Fibroblast of gingiva (primary cell): ENCODE measurements around the gene CASP3.
"Not testable (repeated sequence)": the region's sequence is repeated elsewhere in the genome, so short reads cannot be mapped to it uniquely, and the experiment has no call there.

Source experiments
- DNase-seq: peaks from one replicate; pipeline ENCODE4 v3.0.0-alpha.2; 2011; ENCODE audit warnings: low read depth

Gene CASP3

DNA sequence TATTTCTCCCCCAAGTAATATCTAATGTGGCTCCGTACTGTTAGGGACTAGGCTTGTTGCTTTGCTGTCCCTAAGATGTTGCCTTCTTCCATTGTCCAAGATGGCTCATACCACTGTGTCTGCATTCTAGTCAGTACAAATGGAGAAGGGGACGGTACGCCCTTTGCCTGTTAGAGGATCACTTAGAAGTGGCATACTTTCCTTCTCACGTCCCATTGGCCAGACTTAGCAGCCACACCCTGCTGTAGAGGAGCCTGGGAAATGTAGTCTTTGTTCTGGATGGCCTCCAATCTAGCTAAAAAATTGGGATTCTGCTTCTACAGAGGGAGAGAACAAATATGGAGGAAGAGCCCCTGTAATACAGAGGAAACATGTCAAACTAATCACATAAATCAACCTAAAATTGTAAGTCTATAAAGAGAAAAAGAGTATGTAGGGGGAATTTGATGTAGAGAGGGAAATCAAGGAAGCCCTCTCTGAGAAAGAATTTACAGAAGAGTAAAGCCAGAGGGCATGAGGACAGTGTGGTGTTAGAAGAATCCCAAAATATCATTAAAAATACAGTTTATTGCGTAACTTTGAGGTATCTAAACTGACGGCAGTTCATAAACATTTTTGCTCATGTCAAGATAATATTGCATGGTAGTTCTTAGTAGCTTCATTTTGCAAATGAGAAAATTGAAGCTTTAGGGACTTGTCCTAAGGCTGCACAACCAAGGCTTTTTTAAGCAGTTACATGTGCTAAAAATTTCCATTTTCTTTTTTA, 15.4 kb upstream of the CASP3 start:
- DNase-seq, result peak; percentile 39

DNA sequence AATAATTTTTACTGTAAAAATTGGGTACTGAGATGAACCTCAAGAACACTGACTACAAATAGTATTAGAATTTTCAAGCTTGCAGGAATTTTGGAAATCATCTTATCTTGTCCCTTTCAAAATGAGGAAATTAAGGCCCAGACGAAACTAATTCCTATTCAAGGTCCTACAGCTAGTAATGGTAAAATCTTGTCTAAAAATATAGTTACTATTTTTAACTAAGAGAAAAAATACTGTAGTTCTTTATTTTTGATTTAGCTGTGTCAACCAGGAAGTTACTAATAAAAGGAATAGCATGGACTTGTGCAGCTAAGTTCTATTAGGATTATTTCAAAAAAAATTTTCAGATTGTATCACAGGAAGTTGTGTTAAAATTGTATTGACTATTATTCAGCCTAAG, 13.0 kb upstream of the CASP3 start:
- DNase-seq, result no peak

DNA sequence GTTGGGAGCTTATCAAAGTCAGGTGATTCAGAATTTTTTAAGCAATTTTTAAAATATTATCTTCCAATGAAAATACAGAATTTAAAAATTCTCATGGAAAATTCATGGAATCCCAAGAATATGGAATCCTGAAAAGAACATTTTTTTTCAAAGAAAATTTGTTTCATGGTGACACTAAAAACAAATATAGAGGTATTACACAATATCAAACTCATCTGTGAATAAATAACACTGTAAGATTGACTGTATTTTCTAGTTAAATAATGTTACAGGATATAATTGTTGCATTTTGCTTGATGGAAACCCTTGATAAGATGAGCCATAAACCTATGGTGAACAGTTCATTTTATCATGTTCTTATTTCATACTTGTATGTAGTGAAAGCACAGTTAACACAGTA, 11.7 kb upstream of the CASP3 start:
- DNase-seq, result no peak

DNA sequence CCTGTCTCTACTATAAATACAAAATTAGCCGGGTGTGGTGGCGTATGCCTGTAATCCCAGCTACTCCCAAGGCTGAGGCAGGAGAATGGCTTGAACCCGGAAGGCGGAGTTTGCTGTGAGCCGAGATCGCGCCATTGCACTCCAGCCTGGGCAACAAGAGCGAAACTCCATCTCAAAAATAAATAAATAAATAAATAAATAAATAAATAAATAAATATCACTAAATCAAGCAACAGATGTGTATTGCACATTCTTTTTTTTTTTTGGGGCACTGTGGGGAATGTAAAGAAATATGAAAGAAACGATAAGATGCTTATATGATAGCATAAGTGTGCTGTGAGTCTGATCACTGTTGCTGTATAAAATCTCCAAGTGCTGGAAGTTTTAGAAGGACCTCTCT, 8.6 kb upstream of the CASP3 start:
- DNase-seq, result not testable (repeated sequence)

DNA sequence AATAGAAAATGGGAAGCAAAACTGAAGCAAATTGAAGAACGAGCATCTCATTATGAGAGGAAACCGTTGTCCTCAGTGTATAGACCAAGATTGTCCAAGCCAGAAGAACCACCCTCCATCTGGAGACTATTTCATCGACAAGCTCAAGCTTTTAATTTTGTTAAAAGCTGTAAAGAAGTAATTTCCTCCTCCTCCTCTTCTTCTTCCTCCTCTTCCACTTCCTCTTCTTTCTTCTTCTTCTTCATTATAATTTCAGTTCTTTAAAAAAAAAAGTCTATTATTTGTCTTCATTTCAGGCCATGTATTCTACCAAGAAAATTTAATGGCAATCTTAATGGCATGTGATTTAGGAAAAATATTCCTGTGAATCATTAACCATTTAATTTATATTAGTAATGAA, 7.9 kb upstream of the CASP3 start:
- no peak for DNase-seq

DNA sequence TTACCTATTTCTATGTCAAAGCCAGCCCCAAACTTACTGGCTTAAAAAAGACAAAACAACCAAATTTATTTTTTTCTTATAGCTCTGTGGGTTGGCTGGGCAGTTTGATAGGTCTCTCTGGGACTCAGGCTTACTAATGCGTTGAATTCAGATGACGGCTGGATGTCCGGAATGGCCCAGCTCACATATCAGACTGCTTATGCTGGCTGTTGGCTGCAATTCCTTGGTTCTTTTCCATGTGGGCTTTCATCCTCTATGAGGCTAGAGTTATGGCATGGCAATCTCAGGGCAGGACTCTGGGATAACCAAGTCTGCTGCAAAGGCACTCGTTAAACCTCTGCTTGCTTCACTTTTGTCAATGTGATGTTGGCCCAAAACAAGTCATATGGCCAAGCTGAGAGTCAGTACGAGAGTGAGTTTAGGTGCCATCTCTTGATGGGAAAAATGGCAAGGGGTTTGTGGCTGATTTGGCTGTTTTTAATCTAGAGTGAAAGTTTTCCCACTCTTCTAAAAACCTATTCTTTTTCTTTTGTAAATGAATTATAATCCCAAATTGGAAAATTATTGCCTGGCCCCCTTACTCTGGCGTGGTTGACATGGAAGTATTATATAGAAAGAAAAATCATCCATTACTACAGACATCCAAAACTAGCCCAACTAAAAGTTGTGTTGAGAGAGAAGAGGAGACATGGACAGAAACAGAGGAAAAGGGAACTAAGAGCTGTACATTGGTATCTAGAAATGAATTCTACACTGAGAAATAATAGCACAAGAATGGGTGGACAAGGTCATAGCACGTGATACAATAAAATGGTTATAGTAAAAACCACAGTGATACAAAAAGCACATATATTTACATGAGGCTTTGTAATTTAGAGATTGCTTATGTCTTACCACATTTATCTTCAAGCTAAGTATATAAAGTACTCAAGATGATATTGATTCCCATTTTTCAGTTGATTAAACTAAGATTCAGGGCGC, 6.9 kb upstream of the CASP3 start:
- peak; percentile 65 for DNase-seq

DNA sequence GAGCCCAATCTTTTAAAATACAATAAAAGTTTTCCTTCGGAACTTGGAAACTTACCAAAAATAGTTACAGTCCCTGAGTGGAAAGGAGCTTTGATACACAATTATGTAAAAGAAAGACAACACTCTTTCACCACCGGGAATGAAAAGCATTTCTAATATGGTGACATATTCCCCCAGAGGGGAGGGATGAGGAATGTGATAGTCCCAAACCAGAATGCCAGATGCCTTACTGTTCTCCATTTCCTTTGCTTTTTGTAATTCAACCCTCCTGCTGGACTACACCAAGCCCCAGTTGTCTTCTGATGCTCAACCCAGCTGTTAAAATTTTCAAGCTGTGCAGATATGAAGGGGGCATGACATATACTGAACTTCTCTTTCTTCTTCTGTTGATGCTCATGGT, 4.4 kb upstream of the CASP3 start:
- DNase-seq, result peak; percentile 86

DNA sequence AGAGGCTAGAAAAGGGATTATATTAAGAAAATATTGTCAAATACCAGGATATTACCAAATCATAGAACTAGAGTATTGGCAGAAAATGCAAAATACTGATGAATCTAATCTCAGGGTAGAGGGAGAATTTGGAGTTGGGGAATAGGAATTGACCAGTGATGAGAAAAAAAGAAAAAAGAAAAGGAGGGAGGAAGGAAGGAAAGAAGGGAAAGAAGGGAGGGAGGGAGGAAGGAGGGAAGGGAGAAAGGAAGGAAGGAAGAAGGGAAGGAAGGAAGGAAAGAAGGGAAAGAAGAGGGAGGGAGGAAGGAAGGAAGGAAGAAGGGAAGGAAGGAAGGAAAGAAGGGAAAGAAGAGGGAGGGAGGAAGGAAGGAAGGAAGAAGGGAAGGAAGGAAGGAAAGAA, 3.4 kb upstream of the CASP3 start:
- not testable (repeated sequence) for DNase-seq

DNA sequence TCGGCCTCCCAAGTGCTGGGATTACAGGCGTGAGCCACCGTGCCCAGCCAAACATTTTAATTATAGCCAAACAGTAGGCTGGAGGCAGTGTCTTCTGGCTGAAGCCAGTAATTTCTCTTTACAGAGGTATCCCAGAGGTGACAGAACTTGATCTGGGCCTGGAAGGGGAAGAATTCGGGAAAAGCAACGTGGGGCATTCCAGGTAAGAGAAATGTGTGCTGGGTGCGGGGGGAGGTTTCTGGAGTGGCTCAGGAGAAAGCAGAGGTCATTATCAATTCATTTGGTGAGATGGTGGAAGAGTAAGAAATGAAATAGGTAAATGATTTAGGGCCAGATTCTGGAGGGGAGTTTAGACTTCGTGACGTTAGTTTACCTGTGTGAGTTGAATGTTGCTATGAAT, 2.7 kb upstream of the CASP3 start:
- no peak for DNase-seq

DNA sequence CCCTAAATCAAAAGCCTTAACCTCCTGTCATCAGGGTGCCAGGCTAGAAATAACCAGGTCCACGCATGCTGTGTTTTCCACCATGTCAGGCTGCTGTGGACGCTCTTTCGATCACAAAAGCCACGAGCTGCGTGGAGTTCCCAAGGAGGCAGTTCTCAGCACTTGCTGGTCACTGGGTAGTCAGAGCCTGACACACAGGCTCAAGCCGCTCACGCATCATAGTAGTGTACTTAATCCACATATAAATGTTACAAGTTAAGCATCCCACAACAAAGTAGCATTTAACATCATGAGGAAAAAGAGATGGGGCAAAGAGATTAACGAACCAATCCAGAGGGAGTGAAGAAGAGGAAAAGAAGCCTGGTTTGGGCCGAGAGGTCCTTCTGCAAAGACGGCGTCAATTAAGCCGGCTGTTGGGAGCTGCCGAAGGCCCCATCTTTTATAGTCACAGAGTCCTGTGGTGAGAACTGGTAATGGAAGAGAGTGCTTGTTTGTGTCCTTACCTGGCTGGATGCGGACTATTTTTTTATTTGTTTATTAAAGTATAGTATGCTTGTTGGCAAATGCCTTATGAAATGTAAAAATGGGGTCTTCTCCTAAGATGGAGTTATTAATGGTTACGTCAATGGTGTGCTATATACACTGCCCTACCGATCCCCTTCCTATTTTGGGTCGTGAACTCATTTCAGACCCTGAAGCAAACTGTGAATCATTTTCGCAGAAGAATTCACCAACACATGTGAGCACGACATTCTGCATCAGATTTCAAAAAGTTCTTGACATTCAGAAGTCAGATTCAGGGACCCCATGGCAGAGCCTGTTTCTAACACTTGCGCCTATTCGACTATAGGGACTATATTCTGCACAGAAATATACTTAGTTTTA, 966 bp upstream of the CASP3 start:
- DNase-seq, result peak; percentile 30

DNA sequence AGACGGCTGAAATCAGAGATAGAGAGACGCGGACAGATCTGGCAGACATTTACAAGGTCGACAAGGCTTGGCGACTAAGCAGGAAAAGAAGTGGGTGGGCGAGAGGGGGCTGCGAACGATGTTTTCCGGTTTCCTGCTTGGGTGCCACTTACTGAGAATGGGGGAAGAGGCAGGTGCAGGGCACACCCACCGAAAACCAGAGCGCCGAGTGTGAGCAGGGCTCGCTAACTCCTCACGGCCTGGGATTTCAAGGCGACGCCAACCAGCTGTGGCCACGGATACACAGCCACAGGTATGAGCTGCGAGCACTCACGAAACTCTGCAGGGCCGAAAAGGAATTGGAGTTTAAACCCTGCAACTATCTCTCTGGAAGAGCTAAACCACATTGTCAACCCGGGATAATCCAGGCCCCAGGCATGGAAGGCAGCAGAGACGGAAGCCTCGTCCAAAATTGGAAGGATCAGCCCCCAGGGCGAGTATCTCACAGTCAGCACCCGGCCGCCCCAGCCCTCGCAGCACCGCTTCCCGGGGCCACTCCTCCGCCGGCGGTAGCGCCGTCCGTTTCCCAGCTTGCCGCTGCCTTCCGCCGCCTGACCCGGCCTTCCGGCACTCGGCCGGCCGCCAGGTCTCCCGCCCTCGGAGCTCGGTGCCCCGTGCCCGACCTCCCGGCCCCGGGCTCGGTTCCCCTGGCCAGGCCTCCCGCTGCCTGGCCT, 778 bp downstream of the CASP3 start:
- peak; percentile 50 for DNase-seq

DNA sequence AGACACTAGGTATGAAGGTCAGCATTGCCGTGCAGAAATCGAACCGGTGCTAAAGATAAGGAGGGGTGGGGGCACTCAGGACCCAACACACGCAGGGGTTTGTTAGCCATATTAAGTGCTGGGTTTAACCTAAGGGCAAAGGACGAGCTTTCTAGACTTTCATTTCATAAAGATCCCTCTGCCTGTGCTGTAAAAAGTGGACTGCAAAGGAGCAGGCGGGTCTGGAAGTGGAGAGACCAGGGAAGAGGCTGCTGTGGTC, 1.3 kb downstream of the CASP3 start:
- DNase-seq, result no peak

DNA sequence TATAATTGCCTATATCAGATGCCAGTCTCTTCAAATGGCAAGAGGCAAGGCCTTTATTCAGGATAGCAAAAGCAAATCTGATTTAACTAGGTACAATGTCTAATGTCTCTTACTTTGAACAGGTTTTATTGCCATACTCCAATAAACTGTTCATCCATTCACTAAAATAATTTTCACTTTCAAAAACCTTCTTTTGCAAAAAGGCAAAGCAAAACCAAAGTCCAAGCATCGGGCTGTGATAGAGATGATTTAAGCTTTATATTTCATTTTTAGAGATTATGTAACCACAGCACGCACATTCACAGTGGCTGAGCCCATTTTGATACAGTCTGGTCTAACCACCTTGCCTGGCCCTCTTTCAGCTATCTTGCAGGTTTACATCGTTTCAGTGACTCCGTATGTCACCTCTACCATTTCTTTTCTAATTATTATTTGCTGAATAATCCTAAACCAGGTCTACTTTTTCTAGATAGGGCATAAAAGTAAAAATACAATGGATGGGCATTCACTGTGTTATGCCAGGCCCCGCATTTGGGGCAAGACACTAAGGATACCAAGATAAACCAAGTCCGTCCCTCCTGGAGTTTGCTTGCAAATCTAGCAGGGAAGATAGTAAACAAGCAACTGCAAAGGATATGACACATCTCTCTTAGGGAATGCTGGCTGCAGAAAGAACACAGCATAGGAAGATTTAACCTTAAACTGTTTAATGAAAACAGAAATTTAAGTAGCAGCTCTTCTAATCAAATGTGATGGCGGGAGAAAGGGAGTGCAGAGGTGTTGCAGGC, 1.8 kb downstream of the CASP3 start:
- peak; percentile 19 for DNase-seq

DNA sequence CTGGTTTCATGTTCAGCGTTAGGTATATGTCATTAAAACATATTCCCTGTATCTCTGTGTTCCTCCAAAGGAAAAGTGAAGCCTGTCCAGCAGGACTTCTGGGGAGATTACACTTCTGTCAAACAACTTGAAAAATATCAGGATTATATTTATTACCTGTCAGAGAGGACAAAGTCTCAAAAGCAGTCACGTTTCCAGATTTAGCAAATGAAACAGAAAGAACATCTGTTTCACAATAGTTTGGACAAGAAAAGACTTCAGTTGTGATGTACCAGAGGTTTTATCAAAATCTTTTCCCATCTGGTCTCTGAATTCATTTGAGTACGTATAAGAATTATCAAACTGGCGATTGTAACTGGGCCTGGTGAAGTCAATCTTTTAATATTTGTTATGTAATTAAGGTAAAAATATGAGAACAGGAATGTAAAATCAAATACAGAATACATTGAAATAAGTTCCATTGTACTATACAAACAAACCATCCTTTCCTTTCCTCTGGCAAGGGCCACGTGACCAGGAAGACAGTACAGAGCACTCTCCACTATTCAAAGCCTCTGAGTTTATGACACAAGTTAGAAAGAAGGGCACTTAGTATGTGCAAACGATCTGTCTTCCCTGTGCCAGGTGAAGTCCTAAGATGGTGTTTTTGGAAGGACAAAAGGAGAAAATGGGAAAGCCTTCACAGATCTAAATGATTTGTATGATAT, 3.2 kb downstream of the CASP3 start:
- no peak for DNase-seq

DNA sequence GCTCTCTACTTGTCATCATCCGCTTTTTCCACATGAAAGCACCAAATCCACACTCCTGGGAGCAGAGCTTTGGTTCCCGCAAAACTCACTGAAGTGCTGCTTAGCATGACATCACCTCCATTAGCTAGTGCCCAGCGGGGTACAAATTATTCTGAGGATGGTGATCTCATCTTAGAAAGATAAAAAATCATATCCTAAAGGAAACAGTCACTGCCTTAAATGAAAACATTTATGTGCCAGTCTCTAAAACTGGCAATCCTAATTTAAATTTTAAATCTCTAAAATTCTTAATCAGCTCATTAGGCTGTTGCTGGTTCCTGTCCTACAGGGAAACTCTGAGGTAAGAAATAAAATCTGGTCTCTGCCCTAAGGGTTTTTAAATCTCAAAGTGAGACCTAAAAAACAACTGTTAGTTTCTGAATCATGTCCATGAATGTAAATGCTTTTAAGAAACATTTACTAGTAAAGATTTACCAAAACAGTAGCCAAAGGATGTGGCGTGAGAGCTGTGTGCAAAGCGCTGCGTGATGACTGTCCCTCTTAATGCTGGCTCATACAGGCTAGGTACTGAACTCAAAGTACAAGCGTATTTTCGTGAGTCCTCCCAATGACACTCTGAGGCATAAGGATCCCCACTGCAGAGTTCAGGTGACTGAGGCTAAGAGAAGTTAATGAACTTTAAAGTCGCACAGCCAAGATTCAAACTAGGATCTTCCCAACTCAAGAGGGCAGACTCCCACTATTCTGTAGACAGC, 4.5 kb downstream of the CASP3 start:
- no peak for DNase-seq

DNA sequence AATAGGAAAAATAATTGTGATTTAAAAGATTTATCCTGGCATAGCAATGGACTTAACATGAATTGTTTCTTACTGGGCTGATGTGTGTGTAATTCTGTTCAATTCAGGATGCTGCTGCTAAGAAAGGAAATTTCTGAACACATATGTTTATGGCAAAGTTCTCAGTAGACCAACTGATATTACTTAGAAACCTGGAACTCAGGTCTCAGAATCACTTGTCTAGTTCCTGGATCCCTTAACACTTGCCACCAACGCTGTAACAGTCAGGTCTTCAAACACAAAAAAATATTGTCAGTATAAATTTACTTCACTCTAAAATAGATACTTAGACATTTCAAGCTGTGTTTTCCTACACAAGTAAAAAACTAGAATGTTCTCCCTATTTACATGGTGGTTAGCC, 5.5 kb downstream of the CASP3 start:
- DNase-seq, result no peak

DNA sequence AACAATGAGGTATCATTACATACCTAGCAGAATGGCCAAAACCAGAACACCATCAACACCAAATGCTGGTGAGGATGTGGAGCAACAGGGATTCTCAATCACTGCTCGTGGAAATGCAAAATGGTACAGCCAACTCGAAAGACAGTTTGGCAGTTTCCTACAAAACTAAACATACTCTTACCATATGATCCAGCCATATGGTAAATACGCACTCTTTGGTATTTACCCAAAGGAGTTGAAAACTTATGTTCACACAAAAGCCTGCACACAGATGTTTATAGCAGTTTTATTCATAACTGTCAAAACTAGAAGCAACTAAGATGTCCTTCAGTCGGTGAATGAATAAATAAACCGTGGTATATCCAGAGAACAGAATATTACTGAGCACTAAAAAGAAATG, 7.8 kb downstream of the CASP3 start:
- DNase-seq, result no peak

DNA sequence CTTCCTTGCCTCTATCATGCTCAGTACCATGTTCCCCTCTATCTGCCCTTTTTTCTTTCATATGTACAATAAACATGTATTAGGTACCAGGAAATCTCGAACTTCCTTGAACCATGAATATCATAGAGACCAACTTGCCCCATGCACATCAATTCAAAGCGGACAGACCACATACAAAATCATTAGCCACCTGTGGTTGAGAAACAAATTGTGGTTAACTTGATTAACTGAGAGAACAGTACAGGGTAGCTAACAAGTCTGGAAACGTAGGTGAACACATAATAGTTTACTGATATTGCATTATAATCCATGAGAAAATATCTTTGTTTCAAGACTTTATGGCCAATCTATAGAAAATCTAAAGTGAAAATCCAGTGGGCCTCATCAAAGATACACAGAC, 8.2 kb downstream of the CASP3 start:
- DNase-seq, result no peak

DNA sequence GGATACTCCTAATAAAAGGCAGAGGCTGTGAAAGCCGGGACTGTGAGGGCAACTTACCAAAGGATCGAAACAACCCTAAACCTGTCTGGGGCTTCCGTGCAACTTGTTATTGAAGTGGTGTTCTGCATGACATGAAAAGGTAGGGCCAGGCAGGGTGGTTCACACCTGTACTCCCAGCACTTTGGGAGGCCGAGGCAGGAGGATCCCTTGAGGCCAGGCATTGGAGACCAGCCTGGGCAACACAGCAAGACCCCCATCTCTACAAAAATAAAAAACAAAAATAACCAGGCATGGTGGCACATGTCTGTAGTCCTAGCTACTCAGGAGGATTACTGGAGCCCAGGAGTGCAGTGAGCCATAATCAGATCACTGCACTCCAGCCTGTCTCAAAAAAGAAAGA, 12.3 kb downstream of the CASP3 start:
- DNase-seq, result no peak

DNA sequence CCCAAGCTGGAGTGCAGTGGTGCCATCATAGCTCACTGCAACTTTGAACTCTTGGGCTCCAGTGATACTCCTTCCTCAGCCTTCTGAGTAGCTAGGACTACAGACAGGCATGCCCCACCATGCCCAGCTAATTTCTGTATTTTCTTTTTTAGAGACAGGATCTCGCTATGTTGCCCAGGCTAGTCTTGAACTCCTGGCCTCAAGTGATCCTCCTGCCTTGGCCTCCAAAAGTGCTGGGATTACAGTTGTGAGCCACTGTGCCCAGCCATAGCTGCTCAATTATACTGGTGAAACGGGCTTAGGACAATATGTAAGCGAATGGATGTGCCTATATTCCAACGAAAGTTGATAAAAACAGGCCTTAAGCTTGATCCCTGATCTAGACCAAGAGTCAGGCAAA, 13.1 kb downstream of the CASP3 start:
- no peak for DNase-seq
